ENCODE measurements around the gene DSG3. TPM values are rescaled to one million over a fixed set of nuclear protein-coding genes. Genes with fewer than 3 reads are reported as not detected.

DSG3 gene
- not detected for total RNA-seq
- not detected for polyA plus RNA-seq
- total RNA-seq, result not detected

DNA sequence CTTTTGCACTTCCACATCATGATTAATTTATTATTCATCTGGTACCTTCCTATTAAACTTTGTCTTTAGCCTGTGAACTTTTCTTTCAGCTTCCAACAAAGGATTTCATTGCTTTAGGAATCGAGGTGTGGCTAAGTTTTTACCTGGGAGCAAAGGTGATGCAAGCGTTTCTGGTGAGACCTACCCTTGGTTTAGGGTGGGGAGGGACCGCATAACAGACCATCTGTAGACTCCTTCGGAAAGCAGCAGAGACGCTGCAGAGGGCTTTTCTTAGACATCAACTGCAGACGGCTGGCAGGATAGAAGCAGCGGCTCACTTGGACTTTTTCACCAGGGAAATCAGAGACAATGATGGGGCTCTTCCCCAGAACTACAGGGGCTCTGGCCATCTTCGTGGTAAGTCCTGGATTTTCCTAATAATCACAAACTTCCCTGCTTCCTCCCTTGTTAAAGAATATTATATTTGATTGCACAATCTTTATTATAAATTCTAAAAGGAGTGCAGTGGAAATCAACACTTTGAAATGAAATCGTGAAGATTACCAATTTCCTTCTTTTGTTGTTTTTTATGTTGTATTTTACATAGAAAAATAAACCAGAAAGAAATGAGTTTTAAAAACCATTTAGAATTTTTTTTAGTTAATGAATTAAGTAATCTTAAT, at the start of gene DSG3:
Gene DSG3 (plus strand): TSS at position 212 of the 662 bp plus-strand sequence. CDS start 137 bp downstream, at position 349.
- no peaks in the 10 kb centered on the region for H3K36me3 ChIP-seq (ENCODE audit: control insufficient read depth in 2 of 3, insufficient read depth in 3 of 3, low read length in 3 of 3)
- peaks cover 0 to 4% (median 0%) of the 10 kb centered on the region in 5 donors for H3K36me3 Mint-ChIP-seq
- ATAC-seq (no peak), DNase-seq (no peak)
- no peaks in the 10 kb centered on the region for H3K9me3 ChIP-seq (ENCODE audit: control insufficient read depth in 2 of 3, low read length in 3 of 3)
- H3K27ac Mint-ChIP-seq, result no peak within 1 kb of the TSS
- H3K4me1 ChIP-seq (ENCODE audit: control insufficient read depth in 2 of 2, insufficient read depth in 2 of 2, low read length in 2 of 2), result no peaks in the 10 kb centered on the region
- H3K27me3 Mint-ChIP-seq, result no peaks in the 10 kb centered on the region
- POLR2A ChIA-PET, result no interaction called here
- H3K4me3 Mint-ChIP-seq, result no peak within 1 kb of the TSS
- H3K9me3 Mint-ChIP-seq, result peaks cover 0 to 2% (median 0%) of the 10 kb centered on the region in 11 donors
- H3K27me3 ChIP-seq (ENCODE audit: control insufficient read depth in 2 of 2, insufficient read depth in 2 of 2, low read length in 2 of 2), result no peaks in the 10 kb centered on the region
- intact Hi-C loops (cut with micrococcal nuclease), result no loop called here
- H3K27ac ChIP-seq (ENCODE audit: low read depth, low read length), result no peak within 1 kb of the TSS
- no peaks in the 10 kb centered on the region for H3K4me1 Mint-ChIP-seq
- CTCF ChIA-PET, result no interaction called here
- H3K4me3 ChIP-seq (ENCODE audit: low read length), result no peak within 1 kb of the TSS

GRCh38 chr18:31398191-31398590, 49.4 kb upstream of the DSG3 start:
- POLR2A ChIA-PET, result no interaction called here
- H3K36me3 ChIP-seq (ENCODE audit: control insufficient read depth in 2 of 3, insufficient read depth in 3 of 3, low read length in 3 of 3), result no peaks in the 10 kb centered on the region
- H3K27ac ChIP-seq (ENCODE audit: low read depth, low read length), result no peak overlapping the region
- no peaks in the 10 kb centered on the region for H3K36me3 Mint-ChIP-seq
- H3K27me3 ChIP-seq (ENCODE audit: control insufficient read depth in 2 of 2, insufficient read depth in 2 of 2, low read length in 2 of 2), result no peaks in the 10 kb centered on the region
- H3K4me3 ChIP-seq (ENCODE audit: low read length), result no peak overlapping the region
- H3K4me1 Mint-ChIP-seq, result no peaks in the 10 kb centered on the region
- H3K27me3 Mint-ChIP-seq, result no peaks in the 10 kb centered on the region
- H3K27ac Mint-ChIP-seq, result no peak overlapping the region
- ATAC-seq, result no peak
- CTCF ChIA-PET, result no interaction called here
- no peaks in the 10 kb centered on the region for H3K4me1 ChIP-seq (ENCODE audit: control insufficient read depth in 2 of 2, insufficient read depth in 2 of 2, low read length in 2 of 2)
- no peaks in the 10 kb centered on the region for H3K9me3 ChIP-seq (ENCODE audit: control insufficient read depth in 2 of 3, low read length in 3 of 3)
- intact Hi-C loops (cut with micrococcal nuclease), result no loop called here
- H3K9me3 Mint-ChIP-seq, result peaks cover 0 to 3% (median 0%) of the 10 kb centered on the region in 11 donors
- no peak for DNase-seq
- no peak overlapping the region for H3K4me3 Mint-ChIP-seq

DNA sequence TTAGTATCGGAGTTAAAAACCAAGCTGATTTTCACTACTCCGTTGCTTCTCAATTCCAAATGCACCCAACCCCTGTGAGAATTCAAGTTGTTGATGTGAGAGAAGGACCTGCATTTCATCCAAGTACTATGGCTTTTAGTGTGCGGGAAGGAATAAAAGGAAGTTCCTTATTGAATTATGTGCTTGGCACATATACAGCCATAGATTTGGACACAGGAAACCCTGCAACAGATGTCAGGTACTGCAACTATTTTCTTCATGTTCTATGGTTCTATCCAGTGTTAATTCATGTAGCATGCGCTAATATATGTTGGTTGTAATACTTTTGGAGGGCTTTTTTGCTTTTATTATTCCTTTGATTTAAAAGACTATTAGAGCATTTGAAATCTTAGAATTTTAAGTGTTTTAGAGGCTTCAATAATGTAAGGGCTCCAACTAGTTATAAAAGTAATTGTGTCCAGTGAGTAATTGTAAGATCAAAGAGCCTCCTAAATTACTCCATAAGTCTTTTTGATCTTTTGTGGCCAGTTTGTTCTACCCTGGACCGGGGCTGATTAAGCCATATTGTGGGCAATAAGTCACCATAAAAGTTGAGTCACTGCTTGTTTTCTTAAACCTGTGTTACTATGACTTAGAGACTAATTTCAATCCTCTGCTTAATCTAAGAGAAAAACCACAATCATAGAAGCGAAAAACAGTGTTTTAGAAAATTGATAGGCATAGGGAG, 48.1 kb upstream of the DSG3 start:
- no peak overlapping the region for H3K27ac Mint-ChIP-seq
- Histone ChIP-seq H3K27me3 (ENCODE audit: control insufficient read depth in 2 of 2, insufficient read depth in 2 of 2, low read length in 2 of 2) (no peaks in the 10 kb centered on the region), H3K36me3 (ENCODE audit: control insufficient read depth in 2 of 3, insufficient read depth in 3 of 3, low read length in 3 of 3) (no peaks in the 10 kb centered on the region), H3K27ac (ENCODE audit: low read depth, low read length) (no peak overlapping the region), H3K4me3 (ENCODE audit: low read length) (no peak overlapping the region), H3K9me3 (ENCODE audit: control insufficient read depth in 2 of 3, low read length in 3 of 3) (no peaks in the 10 kb centered on the region), H3K4me1 (ENCODE audit: control insufficient read depth in 2 of 2, insufficient read depth in 2 of 2, low read length in 2 of 2) (no peaks in the 10 kb centered on the region)
- H3K4me3 Mint-ChIP-seq, result no peak overlapping the region
- H3K36me3 Mint-ChIP-seq, result no peaks in the 10 kb centered on the region
- H3K4me1 Mint-ChIP-seq, result no peaks in the 10 kb centered on the region
- no peak for ATAC-seq
- ChIA-PET POLR2A (no interaction called here), CTCF (no interaction called here)
- H3K27me3 Mint-ChIP-seq, result no peaks in the 10 kb centered on the region
- peaks cover 0 to 3% (median 0%) of the 10 kb centered on the region in 11 donors for H3K9me3 Mint-ChIP-seq
- intact Hi-C loops (cut with micrococcal nuclease), result no loop called here
- DNase-seq, result no peak

DNA sequence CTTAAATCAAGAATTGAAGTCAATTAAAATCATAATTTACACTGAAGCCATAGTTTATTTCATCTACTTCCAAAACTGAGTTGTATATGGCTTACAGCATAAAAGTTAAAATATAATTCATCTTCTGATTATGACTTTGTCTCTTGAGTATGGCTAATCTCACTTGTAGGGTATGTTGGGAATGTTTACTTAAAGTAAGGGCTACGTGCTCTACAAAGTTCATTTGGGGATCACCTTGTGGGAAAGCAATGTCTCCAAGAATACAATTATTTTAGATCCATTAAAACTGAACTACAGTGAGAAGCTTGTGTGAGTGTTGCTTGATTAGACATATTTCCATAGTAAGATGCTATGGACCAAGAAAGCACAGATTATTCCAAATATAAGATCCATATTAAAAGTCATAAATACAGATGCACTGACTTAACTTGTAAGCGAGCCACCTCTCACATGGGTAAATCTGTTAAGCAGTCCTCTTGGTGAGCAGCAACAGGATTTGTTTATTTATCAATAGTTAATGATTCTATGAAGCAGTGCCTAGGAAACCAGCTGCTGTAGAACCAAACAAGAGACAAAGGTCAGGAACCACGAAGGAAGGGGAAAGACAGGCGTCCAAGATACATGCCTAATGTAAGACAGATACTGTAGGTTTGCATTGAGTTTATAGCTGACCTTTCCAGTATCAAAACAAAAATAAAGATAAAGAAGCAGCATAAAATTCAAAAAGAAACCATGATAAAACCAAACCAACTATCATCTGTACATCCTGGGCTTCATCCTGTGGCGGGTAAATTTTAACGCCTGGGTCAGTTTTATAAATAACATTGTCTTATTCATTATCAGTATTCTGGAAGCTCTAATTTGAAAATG, 46.1 kb upstream of the DSG3 start:
- H3K27me3 ChIP-seq (ENCODE audit: control insufficient read depth in 2 of 2, insufficient read depth in 2 of 2, low read length in 2 of 2), result no peaks in the 10 kb centered on the region
- Mint-ChIP-seq H3K9me3 (no peaks in the 10 kb centered on the region), H3K4me1 (no peaks in the 10 kb centered on the region), H3K27ac (no peak overlapping the region), H3K36me3 (no peaks in the 10 kb centered on the region), H3K27me3 (no peaks in the 10 kb centered on the region), H3K4me3 (no peak overlapping the region)
- H3K9me3 ChIP-seq (ENCODE audit: control insufficient read depth in 2 of 3, low read length in 3 of 3), result no peaks in the 10 kb centered on the region
- CTCF ChIA-PET, result interaction anchor here (0.9 kb wide), 1 partner anchor 34 kb away, joined by 3 read pairs; no protein-coding TSS in a partner anchor
- ATAC-seq (no peak), DNase-seq (no peak)
- intact Hi-C loops (cut with micrococcal nuclease), result no loop called here
- H3K4me1 ChIP-seq (ENCODE audit: control insufficient read depth in 2 of 2, insufficient read depth in 2 of 2, low read length in 2 of 2), result no peaks in the 10 kb centered on the region
- no peaks in the 10 kb centered on the region for H3K36me3 ChIP-seq (ENCODE audit: control insufficient read depth in 2 of 3, insufficient read depth in 3 of 3, low read length in 3 of 3)
- H3K4me3 ChIP-seq (ENCODE audit: low read length), result no peak overlapping the region
- H3K27ac ChIP-seq (ENCODE audit: low read depth, low read length), result no peak overlapping the region
- POLR2A ChIA-PET, result no interaction called here

GRCh38 chr18:31402026-31402373, 45.5 kb upstream of the DSG3 start:
- Histone ChIP-seq H3K4me3 (ENCODE audit: low read length) (no peak overlapping the region), H3K4me1 (ENCODE audit: control insufficient read depth in 2 of 2, insufficient read depth in 2 of 2, low read length in 2 of 2) (no peaks in the 10 kb centered on the region), H3K36me3 (ENCODE audit: control insufficient read depth in 2 of 3, insufficient read depth in 3 of 3, low read length in 3 of 3) (no peaks in the 10 kb centered on the region), H3K9me3 (ENCODE audit: control insufficient read depth in 2 of 3, low read length in 3 of 3) (no peaks in the 10 kb centered on the region), H3K27me3 (ENCODE audit: control insufficient read depth in 2 of 2, insufficient read depth in 2 of 2, low read length in 2 of 2) (no peaks in the 10 kb centered on the region), H3K27ac (ENCODE audit: low read depth, low read length) (no peak overlapping the region)
- no peak for DNase-seq
- Mint-ChIP-seq H3K27ac (no peak overlapping the region), H3K36me3 (no peaks in the 10 kb centered on the region), H3K27me3 (no peaks in the 10 kb centered on the region), H3K9me3 (peaks cover 0 to 2% (median 0%) of the 10 kb centered on the region in 11 donors), H3K4me1 (no peaks in the 10 kb centered on the region), H3K4me3 (no peak overlapping the region)
- intact Hi-C loops (cut with micrococcal nuclease), result no loop called here
- POLR2A ChIA-PET, result no interaction called here
- no peak for ATAC-seq
- CTCF ChIA-PET, result interaction anchor here (0.9 kb wide), 1 partner anchor 34 kb away, joined by 3 read pairs; no protein-coding TSS in a partner anchor

GRCh38 chr18:31403409-31403808, 44.1 kb upstream of the DSG3 start:
- Histone ChIP-seq H3K4me1 (ENCODE audit: control insufficient read depth in 2 of 2, insufficient read depth in 2 of 2, low read length in 2 of 2) (no peaks in the 10 kb centered on the region), H3K4me3 (ENCODE audit: low read length) (no peak overlapping the region), H3K27me3 (ENCODE audit: control insufficient read depth in 2 of 2, insufficient read depth in 2 of 2, low read length in 2 of 2) (no peaks in the 10 kb centered on the region), H3K36me3 (ENCODE audit: control insufficient read depth in 2 of 3, insufficient read depth in 3 of 3, low read length in 3 of 3) (no peaks in the 10 kb centered on the region), H3K9me3 (ENCODE audit: control insufficient read depth in 2 of 3, low read length in 3 of 3) (no peaks in the 10 kb centered on the region), H3K27ac (ENCODE audit: low read depth, low read length) (no peak overlapping the region)
- no peak overlapping the region for H3K4me3 Mint-ChIP-seq
- intact Hi-C loops (cut with micrococcal nuclease), result no loop called here
- H3K36me3 Mint-ChIP-seq, result no peaks in the 10 kb centered on the region
- ATAC-seq, result no peak
- H3K27me3 Mint-ChIP-seq, result no peaks in the 10 kb centered on the region
- peaks cover 0 to 3% (median 0%) of the 10 kb centered on the region in 11 donors for H3K9me3 Mint-ChIP-seq
- ChIA-PET POLR2A (no interaction called here), CTCF (no interaction called here)
- H3K4me1 Mint-ChIP-seq, result no peaks in the 10 kb centered on the region
- H3K27ac Mint-ChIP-seq, result no peak overlapping the region
- DNase-seq, result no peak
